ENCODE data around the gene TSPAN31.

Gene TSPAN31

GRCh38 chr12:57754411-57755193, 9.8 kb downstream of the TSPAN31 start, which contains the start of gene MARCHF9:
MARCHF9 (plus strand) TSS chr12:57755103; CDS start chr12:57755529, 426 bp downstream.
- peak; percentile 88 for DNase-seq

- DNase-seq, result no peak
Observed at GRCh38 chr12:57755194-57755453, 10.3 kb downstream of the TSPAN31 start.

- no peak for DNase-seq
Observed at GRCh38 chr12:57755454-57756372, 10.9 kb downstream of the TSPAN31 start.

GRCh38 chr12:57756406-57757341, 11.8 kb downstream of the TSPAN31 start:
- peak; percentile 83 for DNase-seq

GRCh38 chr12:57757771-57758170, 12.9 kb downstream of the TSPAN31 start:
- no peak for DNase-seq

GRCh38 chr12:57758552-57759359, 13.9 kb downstream of the TSPAN31 start:
- DNase-seq, result no peak

- DNase-seq, result no peak
Observed at GRCh38 chr12:57759360-57759980, 14.6 kb downstream of the TSPAN31 start.

- DNase-seq, result no peak
Observed at GRCh38 chr12:57760347-57760982, 15.6 kb downstream of the TSPAN31 start.

- no peak for DNase-seq
Observed at GRCh38 chr12:57761391-57761998, 16.7 kb downstream of the TSPAN31 start.

- DNase-seq, result no peak
Observed at GRCh38 chr12:57762463-57762862, 17.6 kb downstream of the TSPAN31 start.

GRCh38 chr12:57763881-57764661, 19.2 kb downstream of the TSPAN31 start:
- DNase-seq, result no peak

GRCh38 chr12:57764662-57765002, 19.8 kb downstream of the TSPAN31 start:
- DNase-seq, result peak; percentile 45

- peak; percentile 74 for DNase-seq
Observed at GRCh38 chr12:57765003-57765697, 20.3 kb downstream of the TSPAN31 start.

GRCh38 chr12:57765698-57766463, 21.0 kb downstream of the TSPAN31 start:
- DNase-seq, result no peak

- no peak for DNase-seq
Observed at GRCh38 chr12:57766464-57767304, 21.8 kb downstream of the TSPAN31 start, which contains the start of gene CYP27B1. CYP27B1 (minus strand) TSS chr12:57767078; CDS start chr12:57767041, 37 bp downstream.

- no peak for DNase-seq
Observed at GRCh38 chr12:57767305-57767698, 22.5 kb downstream of the TSPAN31 start.

- no peak for DNase-seq
Observed at GRCh38 chr12:57767876-57768275, 23.0 kb downstream of the TSPAN31 start.
